ENCODE measurements around the gene REG4. TPM values are rescaled to one million over a fixed set of nuclear protein-coding genes. Genes with fewer than 3 reads are reported as not detected.

The REG4 gene
- total RNA-seq, 1 experiment from 2014 or later: not detected

GRCh38 chr1:119827010-119827409 lies 15.8 kb upstream of the REG4 start:
- H3K27me3 Mint-ChIP-seq (ENCODE audit: insufficient read depth, unreplicated experiment): peaks cover 31% of the 10 kb centered on the region
- H3K4me3 Mint-ChIP-seq (ENCODE audit: unreplicated experiment): no peak overlapping the region
- ChIA-PET POLR2A (no interaction called here), CTCF (interaction anchor here (0.7 to 1.8 kb wide), 3 partner anchors 13 to 83 kb away, joined by 3 to 8 read pairs (median 3); no protein-coding TSS in a partner anchor)
- peak; percentile 36 for DNase-seq (ENCODE audit: unreplicated experiment)
- TF ChIP-seq, protein P1, sequence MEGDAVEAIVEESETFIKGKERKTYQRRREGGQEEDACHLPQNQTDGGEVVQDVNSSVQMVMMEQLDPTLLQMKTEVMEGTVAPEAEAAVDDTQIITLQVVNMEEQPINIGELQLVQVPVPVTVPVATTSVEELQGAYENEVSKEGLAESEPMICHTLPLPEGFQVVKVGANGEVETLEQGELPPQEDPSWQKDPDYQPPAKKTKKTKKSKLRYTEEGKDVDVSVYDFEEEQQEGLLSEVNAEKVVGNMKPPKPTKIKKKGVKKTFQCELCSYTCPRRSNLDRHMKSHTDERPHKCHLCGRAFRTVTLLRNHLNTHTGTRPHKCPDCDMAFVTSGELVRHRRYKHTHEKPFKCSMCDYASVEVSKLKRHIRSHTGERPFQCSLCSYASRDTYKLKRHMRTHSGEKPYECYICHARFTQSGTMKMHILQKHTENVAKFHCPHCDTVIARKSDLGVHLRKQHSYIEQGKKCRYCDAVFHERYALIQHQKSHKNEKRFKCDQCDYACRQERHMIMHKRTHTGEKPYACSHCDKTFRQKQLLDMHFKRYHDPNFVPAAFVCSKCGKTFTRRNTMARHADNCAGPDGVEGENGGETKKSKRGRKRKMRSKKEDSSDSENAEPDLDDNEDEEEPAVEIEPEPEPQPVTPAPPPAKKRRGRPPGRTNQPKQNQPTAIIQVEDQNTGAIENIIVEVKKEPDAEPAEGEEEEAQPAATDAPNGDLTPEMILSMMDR (IDR thresholded peaks at IDR 0.05; ENCODE audit: unreplicated experiment): peak; percentile 32
- no peaks in the 10 kb centered on the region for H3K36me3 Mint-ChIP-seq (ENCODE audit: insufficient read depth, unreplicated experiment)
- no peak overlapping the region for H3K27ac Mint-ChIP-seq (ENCODE audit: low read depth, unreplicated experiment)
- H3K9me3 Mint-ChIP-seq (ENCODE audit: unreplicated experiment): no peaks in the 10 kb centered on the region
- BruUV-seq (replicated peaks): no TSS peak
- intact Hi-C loops (cut with micrococcal nuclease): no loop called here
- H3K4me1 Mint-ChIP-seq (ENCODE audit: insufficient read depth, unreplicated experiment): no peaks in the 10 kb centered on the region

DNA sequence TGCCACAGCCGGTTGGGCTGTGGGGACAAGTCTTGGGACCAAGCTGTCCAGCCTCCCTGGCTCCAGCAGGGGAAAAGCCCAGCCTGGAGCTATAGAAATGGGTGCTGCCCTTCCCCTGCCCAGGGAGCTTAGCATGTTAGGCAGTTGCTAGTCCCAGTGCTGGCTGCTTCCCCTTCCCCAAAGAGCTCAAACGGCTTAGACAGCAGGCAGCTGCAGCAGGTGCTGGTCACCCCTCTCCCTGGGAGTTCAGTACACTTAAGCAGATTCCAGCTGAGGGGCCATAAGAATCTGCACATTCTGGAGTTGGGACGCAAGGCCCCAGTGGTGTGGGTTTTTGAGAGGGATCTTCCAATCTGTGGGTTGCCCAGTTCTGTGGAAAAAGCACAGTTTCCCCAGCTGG lies 11.1 kb upstream of the REG4 start:
- H3K36me3 Mint-ChIP-seq (ENCODE audit: insufficient read depth, unreplicated experiment): no peaks in the 10 kb centered on the region
- TF ChIP-seq, protein P1 (IDR thresholded peaks at IDR 0.05; ENCODE audit: unreplicated experiment): no peak
- H3K4me1 Mint-ChIP-seq (ENCODE audit: insufficient read depth, unreplicated experiment): no peaks in the 10 kb centered on the region
- DNase-seq (ENCODE audit: unreplicated experiment): no peak
- no TSS peak for BruUV-seq (replicated peaks)
- ChIA-PET POLR2A (no interaction called here), CTCF (interaction anchor here (3.4 kb wide), 1 partner anchor 14 kb away, joined by 18 read pairs; no protein-coding TSS in a partner anchor)
- intact Hi-C loops (cut with micrococcal nuclease): no loop called here
- no peaks in the 10 kb centered on the region for H3K9me3 Mint-ChIP-seq (ENCODE audit: unreplicated experiment)
- H3K27ac Mint-ChIP-seq (ENCODE audit: low read depth, unreplicated experiment): no peak overlapping the region
- no peak overlapping the region for H3K4me3 Mint-ChIP-seq (ENCODE audit: unreplicated experiment)
- H3K27me3 Mint-ChIP-seq (ENCODE audit: insufficient read depth, unreplicated experiment): peaks cover 2% of the 10 kb centered on the region

DNA sequence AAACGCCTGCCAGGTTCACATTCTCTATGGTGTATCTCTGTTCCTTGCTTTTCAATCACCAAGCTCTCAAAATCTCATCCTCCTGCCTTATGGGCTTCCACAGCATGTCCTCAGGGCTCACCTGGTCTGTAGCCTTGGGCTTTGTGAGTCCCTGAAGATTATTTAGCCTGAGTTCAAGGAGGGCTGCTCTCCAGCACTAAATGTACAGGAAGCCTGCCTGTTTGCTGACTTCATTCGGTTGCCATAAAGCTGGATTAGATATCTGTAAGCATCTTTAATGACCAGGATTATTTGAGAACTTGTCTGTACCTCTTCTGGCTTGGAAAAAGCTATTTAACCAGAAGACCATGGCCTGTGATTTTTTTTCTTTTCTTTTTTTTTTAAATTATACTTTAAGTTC lies 6.9 kb upstream of the REG4 start:
- TF ChIP-seq, protein P1 (IDR thresholded peaks at IDR 0.05; ENCODE audit: unreplicated experiment): no peak
- Mint-ChIP-seq H3K36me3 (ENCODE audit: insufficient read depth, unreplicated experiment) (no peaks in the 10 kb centered on the region), H3K27ac (ENCODE audit: low read depth, unreplicated experiment) (no peak overlapping the region), H3K4me1 (ENCODE audit: insufficient read depth, unreplicated experiment) (no peaks in the 10 kb centered on the region), H3K27me3 (ENCODE audit: insufficient read depth, unreplicated experiment) (no peaks in the 10 kb centered on the region), H3K4me3 (ENCODE audit: unreplicated experiment) (no peak overlapping the region), H3K9me3 (ENCODE audit: unreplicated experiment) (no peaks in the 10 kb centered on the region)
- no TSS peak for BruUV-seq (replicated peaks)
- intact Hi-C loops (cut with micrococcal nuclease): no loop called here
- POLR2A ChIA-PET: no interaction called here
- CTCF ChIA-PET: interaction anchor here (0.9 to 1.3 kb wide), 4 partner anchors 9 to 109 kb away, joined by 3 to 6 read pairs (median 4); no protein-coding TSS in a partner anchor
- no peak for DNase-seq (ENCODE audit: unreplicated experiment)

- H3K36me3 Mint-ChIP-seq (ENCODE audit: insufficient read depth, unreplicated experiment): no peaks in the 10 kb centered on the region
- no TSS peak for BruUV-seq (replicated peaks)
- H3K4me1 Mint-ChIP-seq (ENCODE audit: insufficient read depth, unreplicated experiment): no peaks in the 10 kb centered on the region
- H3K9me3 Mint-ChIP-seq (ENCODE audit: unreplicated experiment): no peaks in the 10 kb centered on the region
- H3K27me3 Mint-ChIP-seq (ENCODE audit: insufficient read depth, unreplicated experiment): peaks cover 10% of the 10 kb centered on the region
- DNase-seq (ENCODE audit: unreplicated experiment): no peak
- ChIA-PET POLR2A (interaction anchor here (1.2 kb wide), 1 partner anchor 8 kb away, joined by 3 read pairs; no protein-coding TSS in a partner anchor), CTCF (no interaction called here)
- TF ChIP-seq, protein P1 (IDR thresholded peaks at IDR 0.05; ENCODE audit: unreplicated experiment): no peak
- no peak overlapping the region for H3K4me3 Mint-ChIP-seq (ENCODE audit: unreplicated experiment)
- intact Hi-C loops (cut with micrococcal nuclease): no loop called here
- no peak overlapping the region for H3K27ac Mint-ChIP-seq (ENCODE audit: low read depth, unreplicated experiment)
Observed at GRCh38 chr1:119816407-119816806, 5.1 kb upstream of the REG4 start.
